ENCODE measurements around the gene ZNF366. TPM values are rescaled to one million over a fixed set of nuclear protein-coding genes. Genes with fewer than 3 reads are reported as not detected.

ZNF366 gene
- total RNA-seq, 4 donors from 2014 or later = 0.29 to 20.5 (median 12.1) TPM

GRCh38 chr5:72465601-72466563 is 41.3 kb downstream of the ZNF366 start:
- H3K27ac ChIP-seq = no peak overlapping the region
- H3K4me1 ChIP-seq = no peaks in the 10 kb centered on the region
- no peak for TF ChIP-seq POLR2A (IDR thresholded peaks at IDR 0.05)
- no peak for TF ChIP-seq CTCF (IDR thresholded peaks at IDR 0.05)
- no peaks in the 10 kb centered on the region for H3K9me3 ChIP-seq
- intact Hi-C loops (cut with DNase I; ENCODE audit: low total_unique reads) = no loop called here
- no peak for DNase-seq
- no peaks in the 10 kb centered on the region for H3K36me3 ChIP-seq
- no peak overlapping the region for H3K4me3 ChIP-seq
- no peaks in the 10 kb centered on the region for H3K27me3 ChIP-seq

DNA sequence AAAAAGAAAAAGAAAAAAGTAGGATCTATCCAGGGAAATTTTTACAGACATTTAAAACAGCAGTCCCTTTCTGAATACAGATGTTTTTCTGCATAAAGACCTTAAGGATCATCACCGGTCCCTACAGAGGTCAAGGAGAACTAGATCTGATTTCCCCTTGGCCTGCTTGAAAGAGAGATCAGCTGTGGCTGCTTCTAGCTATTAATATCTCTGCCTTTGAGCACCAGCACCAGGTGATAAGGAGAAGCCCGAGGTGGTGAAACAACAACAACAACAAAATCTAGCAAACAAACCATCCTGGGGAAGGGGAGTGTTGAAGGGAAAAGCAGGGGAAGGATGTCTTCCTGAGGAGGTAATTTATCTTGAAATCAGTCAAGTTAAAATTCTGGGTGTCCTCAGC is 42.1 kb downstream of the ZNF366 start:
- TF ChIP-seq POLR2A (IDR thresholded peaks at IDR 0.05) = no peak
- no peak for TF ChIP-seq CTCF (IDR thresholded peaks at IDR 0.05)
- intact Hi-C loops (cut with DNase I; ENCODE audit: low total_unique reads) = no loop called here

DNA sequence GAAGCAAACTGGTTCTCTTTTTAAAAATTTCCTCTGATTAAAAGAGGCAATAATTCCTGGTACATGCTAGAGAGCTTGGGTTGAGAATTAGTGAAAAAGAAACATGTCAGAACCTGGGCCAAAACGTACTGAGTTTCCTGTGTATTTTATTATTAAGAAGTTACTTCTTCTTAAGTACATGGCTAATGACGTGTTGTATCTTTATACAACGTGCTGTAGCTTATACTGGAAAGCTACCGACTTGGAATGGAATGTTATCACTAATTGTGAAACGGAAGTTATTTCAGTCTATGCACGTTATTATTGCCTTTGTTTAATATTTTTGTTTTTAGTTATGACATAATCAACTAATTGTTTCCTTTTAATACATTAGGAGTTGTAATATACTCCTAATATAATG is 43.1 kb downstream of the ZNF366 start:
- H3K27ac ChIP-seq = peak overlapping the region; percentile 38 to 56

More for the DNA sequence above, 42.1 kb downstream of the ZNF366 start:
- no peaks in the 10 kb centered on the region for H3K27me3 ChIP-seq
- H3K4me3 ChIP-seq = no peak overlapping the region
- peak overlapping the region in 1 of 2 donors; percentile 44 for H3K27ac ChIP-seq
- no peaks in the 10 kb centered on the region for H3K36me3 ChIP-seq
- no peaks in the 10 kb centered on the region for H3K9me3 ChIP-seq
- no peak for DNase-seq
- H3K4me1 ChIP-seq = no peaks in the 10 kb centered on the region

GRCh38 chr5:72463449-72464052 is 43.7 kb downstream of the ZNF366 start:
- H3K4me1 ChIP-seq = no peaks in the 10 kb centered on the region
- no peak for DNase-seq
- no peaks in the 10 kb centered on the region for H3K36me3 ChIP-seq
- no peak overlapping the region for H3K4me3 ChIP-seq
- no peaks in the 10 kb centered on the region for H3K27me3 ChIP-seq
- peak overlapping the region; percentile 38 to 56 for H3K27ac ChIP-seq
- TF ChIP-seq POLR2A (IDR thresholded peaks at IDR 0.05) (no peak), CTCF (IDR thresholded peaks at IDR 0.05) (no peak)
- H3K9me3 ChIP-seq = no peaks in the 10 kb centered on the region
- intact Hi-C loops (cut with DNase I; ENCODE audit: low total_unique reads) = no loop called here

More for the DNA sequence above, 43.1 kb downstream of the ZNF366 start:
- DNase-seq = no peak
- intact Hi-C loops (cut with DNase I; ENCODE audit: low total_unique reads) = no loop called here
- Histone ChIP-seq H3K4me1 (no peaks in the 10 kb centered on the region), H3K4me3 (no peak overlapping the region), H3K36me3 (no peaks in the 10 kb centered on the region), H3K27me3 (no peaks in the 10 kb centered on the region), H3K9me3 (no peaks in the 10 kb centered on the region)
- TF ChIP-seq POLR2A (IDR thresholded peaks at IDR 0.05) (no peak), CTCF (IDR thresholded peaks at IDR 0.05) (no peak)

- Histone ChIP-seq H3K9me3 (no peaks in the 10 kb centered on the region), H3K4me3 (no peak overlapping the region), H3K27ac (no peak overlapping the region), H3K36me3 (no peaks in the 10 kb centered on the region), H3K27me3 (no peaks in the 10 kb centered on the region), H3K4me1 (no peaks in the 10 kb centered on the region)
- intact Hi-C loops (cut with DNase I; ENCODE audit: low total_unique reads) = no loop called here
- DNase-seq = no peak
- TF ChIP-seq POLR2A (IDR thresholded peaks at IDR 0.05) (no peak), CTCF (IDR thresholded peaks at IDR 0.05) (no peak)
Observed at GRCh38 chr5:72460413-72460812, 46.8 kb downstream of the ZNF366 start.

All from uterus (tissue), 4 donors.